ENCODE results near the gene CFAP70.
"Not testable (repeated sequence)": the region's sequence is repeated elsewhere in the genome, so short reads cannot be mapped to it uniquely, and the experiment has no call there.

The CFAP70 gene

GRCh38 chr10:73358331-73359279 is at the start of gene CFAP70:
Gene CFAP70, minus strand, starts transcription at chr10:73358864. Its CDS starts 4,068 bp downstream, at chr10:73354796.
- DNase-seq: peak; percentile 91

GRCh38 chr10:73408061-73408460 is 49.4 kb upstream of the CFAP70 start:
- DNase-seq: no peak

- DNase-seq: no peak
Observed at GRCh38 chr10:73407495-73407894, 48.8 kb upstream of the CFAP70 start.

- DNase-seq: no peak
Observed at GRCh38 chr10:73406846-73407245, 48.2 kb upstream of the CFAP70 start.

GRCh38 chr10:73405556-73405955 is 46.9 kb upstream of the CFAP70 start:
- DNase-seq: no peak

- DNase-seq: no peak
Observed at GRCh38 chr10:73404690-73405089, 46.0 kb upstream of the CFAP70 start.

- DNase-seq: no peak
Observed at GRCh38 chr10:73401636-73402035, 43.0 kb upstream of the CFAP70 start.

- no peak for DNase-seq
Observed at GRCh38 chr10:73399063-73399462, 40.4 kb upstream of the CFAP70 start.

GRCh38 chr10:73398024-73398423 is 39.4 kb upstream of the CFAP70 start:
- no peak for DNase-seq

- not testable (repeated sequence) for DNase-seq
Observed at GRCh38 chr10:73394325-73394724, 35.7 kb upstream of the CFAP70 start.

- DNase-seq: no peak
Observed at GRCh38 chr10:73388228-73388627, 29.6 kb upstream of the CFAP70 start.

GRCh38 chr10:73386583-73386982 is 27.9 kb upstream of the CFAP70 start:
- DNase-seq: no peak

- no peak for DNase-seq
Observed at GRCh38 chr10:73379064-73379748, 20.5 kb upstream of the CFAP70 start.

GRCh38 chr10:73376679-73377078 is 18.0 kb upstream of the CFAP70 start:
- no peak for DNase-seq

GRCh38 chr10:73368238-73368637 is 9.6 kb upstream of the CFAP70 start:
- DNase-seq: no peak

- DNase-seq: no peak
Observed at GRCh38 chr10:73366381-73367298, 8.0 kb upstream of the CFAP70 start.

- no peak for DNase-seq
Observed at GRCh38 chr10:73364964-73365363, 6.3 kb upstream of the CFAP70 start.

- no peak for DNase-seq
Observed at GRCh38 chr10:73359492-73359891, 828 bp upstream of the CFAP70 start.

- no peak for DNase-seq
Observed at GRCh38 chr10:73357821-73358220, 843 bp downstream of the CFAP70 start.

GRCh38 chr10:73357166-73357565 is 1.5 kb downstream of the CFAP70 start:
- DNase-seq: no peak

GRCh38 chr10:73344269-73344668 is 14.4 kb downstream of the CFAP70 start:
- DNase-seq: no peak

- no peak for DNase-seq
Observed at GRCh38 chr10:73340121-73340520, 18.5 kb downstream of the CFAP70 start.

GRCh38 chr10:73339436-73339835 is 19.2 kb downstream of the CFAP70 start:
- no peak for DNase-seq

Data from NCI-H1092 treated with DMSO at 0.1 percent for 48 hours (cell line).